ENCODE measurements around the gene TSACC. TPM values are rescaled to one million over a fixed set of nuclear protein-coding genes. Genes with fewer than 3 reads are reported as not detected.
"Not testable (repeated sequence)": the region's sequence is repeated elsewhere in the genome, so short reads cannot be mapped to it uniquely, and the experiment has no call there.

TSACC gene
- total and polyA plus RNA-seq, 10 of the 15 experiments (the other 5 are each of a cell fraction or from before 2014, with no cell fraction given), result 0.25 to 2.8 (median 0.92) TPM; not detected in 4

DNA sequence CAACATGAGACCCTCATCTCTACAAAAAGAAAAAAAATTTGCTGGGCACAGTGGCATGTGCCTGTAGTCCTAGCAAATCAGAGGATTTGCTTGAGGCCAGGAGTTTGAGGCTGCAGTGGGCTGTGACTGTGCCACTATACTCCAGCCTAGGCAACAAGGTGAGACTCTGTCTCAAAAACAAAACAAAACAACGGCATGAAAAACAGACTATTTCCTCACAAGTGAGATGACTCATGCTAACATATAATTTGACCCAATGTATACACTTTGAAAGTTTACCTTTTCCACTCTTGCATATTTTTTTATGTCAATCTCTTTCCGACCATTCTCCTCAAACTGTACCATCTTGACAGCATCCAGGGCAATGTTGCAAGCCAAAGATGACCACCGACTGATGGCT, 17.8 kb upstream of the TSACC start:
- no TSS peak for BruUV-seq (replicated peaks)
- Histone ChIP-seq H3K27me3 (replicated peaks in 1 of 2; ENCODE audit: control insufficient read depth in 2 of 2, insufficient read depth in 2 of 2, low read length in 1 of 2) (no peaks in the 10 kb centered on the region), H3K36me3 (ENCODE audit: control insufficient read depth in 2 of 2, insufficient read depth in 2 of 2, low read length in 1 of 2) (peaks cover 27 to 48% of the 10 kb centered on the region in 2 experiments), H3K9me3 (replicated peaks; ENCODE audit: control insufficient read depth, insufficient read depth, low read length) (no peaks in the 10 kb centered on the region), H3K4me3 (no peak overlapping the region), H3K27ac (ENCODE audit: control insufficient read depth, insufficient read depth) (no peak overlapping the region), H4K20me1 (ENCODE audit: control insufficient read depth, insufficient read depth) (no peaks in the 10 kb centered on the region), H2AFZ (ENCODE audit: control insufficient read depth, low read depth, low read length) (no peak overlapping the region), H3K79me2 (ENCODE audit: control insufficient read depth, insufficient read depth, low read length) (no peaks in the 10 kb centered on the region), H3K9ac (ENCODE audit: control insufficient read depth, insufficient read depth, low read length) (no peak overlapping the region), H3K4me2 (ENCODE audit: control insufficient read depth, insufficient read depth) (no peak overlapping the region), H3K4me1 (ENCODE audit: control insufficient read depth, insufficient read depth, low read length) (no peaks in the 10 kb centered on the region)
- FAIRE-seq, result no peak
- ChIA-PET RAD21 (ENCODE audit: unreplicated experiment) (no interaction called here), SMC1A (ENCODE audit: uncharacterized antibody, unreplicated experiment) (interaction anchor here (1.4 to 7.2 kb wide), 2 partner anchors 39 to 97 kb away, joined by 3 to 39 read pairs; partner anchors contain the start of gene SMG5), CTCF (interaction anchor here (1.1 to 5.2 kb wide), 9 partner anchors 13 to 230 kb away, joined by 4 to 58 read pairs (median 7); partner anchors contain the start of genes SMG5 and TMEM79), POLR2A (no interaction called here)
- intact Hi-C loops (cut with micrococcal nuclease; ENCODE audit: unreplicated experiment), result no loop called here
- in situ Hi-C loops (cut with MboI), result no loop called here
- no peak for DNase-seq (ENCODE audit: low read depth, low spot score)
- WGBS (ENCODE audit: insufficient coverage, insufficient replicate concordance, low lambda C conversion rate, missing lambda C conversion rate), result 78% methylated on average over 3 of the region's 3 CpGs
- ATAC-seq, result no peak
- TF ChIP-seq, protein P1, sequence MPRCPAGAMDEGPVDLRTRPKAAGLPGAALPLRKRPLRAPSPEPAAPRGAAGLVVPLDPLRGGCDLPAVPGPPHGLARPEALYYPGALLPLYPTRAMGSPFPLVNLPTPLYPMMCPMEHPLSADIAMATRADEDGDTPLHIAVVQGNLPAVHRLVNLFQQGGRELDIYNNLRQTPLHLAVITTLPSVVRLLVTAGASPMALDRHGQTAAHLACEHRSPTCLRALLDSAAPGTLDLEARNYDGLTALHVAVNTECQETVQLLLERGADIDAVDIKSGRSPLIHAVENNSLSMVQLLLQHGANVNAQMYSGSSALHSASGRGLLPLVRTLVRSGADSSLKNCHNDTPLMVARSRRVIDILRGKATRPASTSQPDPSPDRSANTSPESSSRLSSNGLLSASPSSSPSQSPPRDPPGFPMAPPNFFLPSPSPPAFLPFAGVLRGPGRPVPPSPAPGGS (IDR thresholded peaks at IDR 0.05; ENCODE audit: borderline replicate concordance, insufficient read depth, low read depth, low read length, poor library complexity, severe bottlenecking), result no peak
- no peak for TF ChIP-seq JUND (IDR thresholded peaks at IDR 0.05; ENCODE audit: low read depth, low read length)
- no peak for TF ChIP-seq MYB (IDR thresholded peaks at IDR 0.05; ENCODE audit: borderline replicate concordance, low read depth, low read length)
- TF ChIP-seq BRCA1 (IDR thresholded peaks at IDR 0.05; ENCODE audit: low read depth, low read length), result no peak
- no peak for TF ChIP-seq SUZ12 (IDR thresholded peaks at IDR 0.05; ENCODE audit: unreplicated experiment)
- no peak for TF ChIP-seq CHD4 (IDR thresholded peaks at IDR 0.05)
- TF ChIP-seq ZNF384 (IDR thresholded peaks at IDR 0.05; ENCODE audit: borderline replicate concordance, low read depth, low read length), result no peak
- TF ChIP-seq ATF7 (IDR thresholded peaks at IDR 0.05; ENCODE audit: low read depth), result no peak
- no peak for TF ChIP-seq CTCF (IDR thresholded peaks at IDR 0.05 in 2 of 3, conservative IDR thresholded peaks at IDR 0.05 in 1 of 3; ENCODE audit: control insufficient read depth in 2 of 3, extremely low read depth in 1 of 3, insufficient read depth in 1 of 3, low read depth in 3 of 3, low read length in 3 of 3)
- no peak for TF ChIP-seq RB1 (IDR thresholded peaks at IDR 0.05; ENCODE audit: borderline replicate concordance)
- no peak for TF ChIP-seq GATAD2B (conservative IDR thresholded peaks at IDR 0.05; ENCODE audit: low read depth)
- no peak for TF ChIP-seq WRNIP1 (IDR thresholded peaks at IDR 0.05; ENCODE audit: borderline replicate concordance, low read depth, low read length)
- no peak for TF ChIP-seq RFX5 (IDR thresholded peaks at IDR 0.05; ENCODE audit: low read depth, low read length)
- no peak for TF ChIP-seq RAD51 (IDR thresholded peaks at IDR 0.05)
- no peak for TF ChIP-seq ZBED1 (IDR thresholded peaks at IDR 0.05; ENCODE audit: borderline replicate concordance)
- TF ChIP-seq MEF2B (IDR thresholded peaks at IDR 0.05; ENCODE audit: partially characterized antibody, poor library complexity, severe bottlenecking), result no peak

- ATAC-seq; H3K4me2 ChIP-seq (ENCODE audit: control insufficient read depth, insufficient read depth); H3K27ac ChIP-seq (ENCODE audit: control insufficient read depth, insufficient read depth); DNase-seq (ENCODE audit: low read depth, low spot score); H3K4me3 ChIP-seq; H3K4me1 ChIP-seq (ENCODE audit: control insufficient read depth, insufficient read depth, low read length); H4K20me1 ChIP-seq (ENCODE audit: control insufficient read depth, insufficient read depth); H3K27me3 ChIP-seq (replicated peaks in 1 of 2; ENCODE audit: control insufficient read depth in 2 of 2, insufficient read depth in 2 of 2, low read length in 1 of 2); H3K9me3 ChIP-seq (replicated peaks; ENCODE audit: control insufficient read depth, insufficient read depth, low read length); intact Hi-C loops (cut with micrococcal nuclease; ENCODE audit: unreplicated experiment); RAD21 ChIA-PET (ENCODE audit: unreplicated experiment); POLR2A ChIA-PET; H3K79me2 ChIP-seq (ENCODE audit: control insufficient read depth, insufficient read depth, low read length); BruUV-seq (replicated peaks); in situ Hi-C loops (cut with MboI); FAIRE-seq; H2AFZ ChIP-seq (ENCODE audit: control insufficient read depth, low read depth, low read length); H3K9ac ChIP-seq (ENCODE audit: control insufficient read depth, insufficient read depth, low read length): not testable (repeated sequence)
- WGBS (ENCODE audit: insufficient coverage, insufficient replicate concordance, low lambda C conversion rate, missing lambda C conversion rate), result 97% methylated on average over 5 of the region's 9 CpGs
- ChIA-PET SMC1A (ENCODE audit: uncharacterized antibody, unreplicated experiment) (interaction anchor here (7.2 kb wide), 1 partner anchor 42 kb away, joined by 39 read pairs; the partner anchor contains the start of gene SMG5), CTCF (interaction anchor here (1.2 kb wide), 1 partner anchor 178 kb away, joined by 4 read pairs; no protein-coding TSS in a partner anchor)
- H3K36me3 ChIP-seq (ENCODE audit: control insufficient read depth in 2 of 2, insufficient read depth in 2 of 2, low read length in 1 of 2), result peaks cover 15 to 43% of the 10 kb centered on the region in 2 experiments
These were observed 15.1 kb upstream of the TSACC start for GRCh38 chr1:156323179-156323578.

Data from GM12878 (cell line).